ENCODE results near the gene PPM1F. TPM values are rescaled to one million over a fixed set of nuclear protein-coding genes. Genes with fewer than 3 reads are reported as not detected.
"Not testable (repeated sequence)": the region's sequence is repeated elsewhere in the genome, so short reads cannot be mapped to it uniquely, and the experiment has no call there.

Gene PPM1F
- total RNA-seq, 1 donor: 30.6 TPM

GRCh38 chr22:21942407-21943343, 10.0 kb downstream of the PPM1F start:
- DNase-seq (ENCODE audit: low read depth): peak; percentile 92
- TF ChIP-seq CTCF (IDR thresholded peaks at IDR 0.05; ENCODE audit: insufficient read depth, low read length): no peak
- H3K4me3 ChIP-seq (ENCODE audit: low read depth, low read length): peak overlapping the region; percentile 9

DNA sequence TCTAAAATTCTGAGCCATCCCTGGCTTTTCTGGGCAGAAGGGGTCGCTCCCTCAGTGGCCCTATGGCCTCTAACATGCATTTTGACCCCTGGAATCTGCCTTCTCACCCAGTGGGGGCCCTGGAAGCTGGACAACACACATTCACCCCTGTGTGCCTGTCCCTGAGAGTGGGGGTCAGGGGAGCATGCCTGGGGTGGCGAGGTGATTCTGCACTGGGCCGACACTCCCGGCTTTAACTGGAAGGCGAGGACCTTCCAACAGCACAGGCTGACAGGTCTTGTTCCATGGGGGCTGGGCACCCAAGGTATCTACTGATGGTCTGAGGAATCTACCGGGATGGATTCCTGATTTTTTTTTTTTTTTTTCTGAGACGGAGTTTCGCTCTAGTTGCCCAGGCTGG, 10.7 kb downstream of the PPM1F start:
- no peak for TF ChIP-seq CTCF (IDR thresholded peaks at IDR 0.05; ENCODE audit: insufficient read depth, low read length)
- no peak overlapping the region for H3K4me3 ChIP-seq (ENCODE audit: low read depth, low read length)
- DNase-seq (ENCODE audit: low read depth): no peak

DNA sequence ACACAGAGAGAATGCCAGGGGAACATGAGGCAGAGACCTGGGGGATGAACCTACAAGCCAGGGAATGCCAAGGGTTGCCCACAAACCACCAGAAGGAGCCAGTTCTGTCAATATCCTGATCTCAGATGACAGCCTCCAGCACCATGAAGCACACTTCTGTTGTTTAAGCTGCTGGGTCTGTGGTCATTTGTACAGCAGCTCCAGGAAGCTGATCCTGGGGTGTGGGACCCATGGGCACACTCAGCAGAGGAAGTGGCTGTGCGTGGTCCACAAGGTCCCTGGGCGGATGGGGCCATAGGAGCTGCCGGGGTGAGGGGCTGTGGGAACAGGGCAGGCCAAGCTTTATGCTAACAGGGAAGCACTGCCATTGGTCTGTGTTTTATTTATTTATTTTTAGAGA, 12.1 kb downstream of the PPM1F start:
- no peak overlapping the region for H3K4me3 ChIP-seq (ENCODE audit: low read depth, low read length)
- DNase-seq (ENCODE audit: low read depth): no peak
- TF ChIP-seq CTCF (IDR thresholded peaks at IDR 0.05; ENCODE audit: insufficient read depth, low read length): no peak

- H3K4me3 ChIP-seq (ENCODE audit: low read depth, low read length); DNase-seq (ENCODE audit: low read depth): not testable (repeated sequence)
Measured at GRCh38 chr22:21939935-21940334, 12.7 kb downstream of the PPM1F start.

DNA sequence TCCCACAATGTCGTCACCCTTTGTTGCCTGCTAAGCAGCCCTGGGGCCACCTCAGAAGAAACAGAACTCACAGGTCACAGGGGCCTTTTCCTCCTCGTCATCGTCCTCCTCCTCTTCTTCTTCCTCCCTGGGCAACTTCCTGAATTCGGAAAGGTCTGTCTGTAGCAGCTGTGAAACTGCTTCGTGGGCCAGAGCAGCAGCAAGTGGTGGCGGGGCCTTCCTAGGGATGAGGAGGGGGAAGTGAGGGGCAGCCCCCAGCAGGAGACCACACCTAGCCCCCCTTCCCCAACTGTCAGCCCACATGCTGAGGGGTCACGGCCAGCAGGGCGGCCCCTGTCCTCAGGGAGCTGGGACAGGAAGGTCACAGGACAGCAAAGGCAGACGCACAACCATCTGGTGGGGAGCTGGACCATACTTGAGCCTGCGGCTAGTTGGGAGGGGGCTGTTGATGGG, 13.2 kb downstream of the PPM1F start:
- no peak for TF ChIP-seq CTCF (IDR thresholded peaks at IDR 0.05; ENCODE audit: insufficient read depth, low read length)
- no peak overlapping the region for H3K4me3 ChIP-seq (ENCODE audit: low read depth, low read length)
- no peak for DNase-seq (ENCODE audit: low read depth)

- TF ChIP-seq CTCF (IDR thresholded peaks at IDR 0.05; ENCODE audit: insufficient read depth, low read length): no peak
- no peak for DNase-seq (ENCODE audit: low read depth)
- no peak overlapping the region for H3K4me3 ChIP-seq (ENCODE audit: low read depth, low read length)
Measured at GRCh38 chr22:21938906-21939305, 13.7 kb downstream of the PPM1F start.

- TF ChIP-seq CTCF (IDR thresholded peaks at IDR 0.05; ENCODE audit: insufficient read depth, low read length): peak; percentile 97
- peak overlapping the region; percentile 57 for H3K4me3 ChIP-seq (ENCODE audit: low read depth, low read length)
- DNase-seq (ENCODE audit: low read depth): peak; percentile 85
Measured at GRCh38 chr22:21938071-21938822, 14.4 kb downstream of the PPM1F start.

All from fibroblast of the aortic adventitia (primary cell).